K562 (cell line): Measurements from ENCODE around the gene HSPA13. TPM values are rescaled to one million over a fixed set of nuclear protein-coding genes. Genes with fewer than 3 reads are reported as not detected.

ENCODE experiments used
- EP400 ChIP-seq: fragments of 450-650 bp; IDR thresholded peaks from 2 replicates; pipeline ENCODE4 v1.6.1; 2017; ENCODE audit warnings: antibody characterized with exemption, mild to moderate bottlenecking, moderate library complexity
- NR2F6 ChIP-seq: fragments of 450-650 bp; formaldehyde crosslinking; IDR thresholded peaks from 2 replicates; pipeline ENCODE4 v1.4.0; 2020; ENCODE audit warnings: mild to moderate bottlenecking
- PHF8 ChIP-seq: fragments of 200-600 bp; sonication (generic); IDR thresholded peaks from 2 replicates; pipeline ENCODE4 v1.6.1; 2012; ENCODE audit warnings: mixed run types, mild to moderate bottlenecking, inconsistent platforms, low read length, moderate library complexity, borderline replicate concordance
- PRPF4 ChIP-seq: fragments of 200-400 bp; formaldehyde crosslinking; IDR thresholded peaks from one replicate; pipeline ENCODE4 v1.6.1; 2017; ENCODE audit warnings: low read length, low read depth, mild to moderate bottlenecking; ENCODE audit not compliant: insufficient read depth, poor library complexity, severe bottlenecking
- ZBTB17 ChIP-seq: fragments of 450-650 bp; formaldehyde crosslinking; IDR thresholded peaks from 2 replicates; pipeline ENCODE4 v1.4.0; 2020; ENCODE audit warnings: mild to moderate bottlenecking
- ZNF12 ChIP-seq: sonication (generic); formaldehyde crosslinking; IDR thresholded peaks from 2 replicates; pipeline ENCODE4 v1.4.0; 2020; ENCODE audit warnings: mild to moderate bottlenecking, missing genetic modification reagents
- polyA plus RNA-seq, 8 experiments: library from polyadenylated mRNA; depleted of rRNA in 4 of 8; stranded (reverse) in 5 of 8; unstranded in 3 of 8; fragments of >200 nt; fragmentation: Nextera tagmentation in 2 of 8; fragmentation: Illumina TruSeq in 1 of 8; extraction: Ambion mirVana in 2 of 8; extraction: Trizol in 1 of 8; gene quantifications; 2 replicates each; pipeline versions ENCODE4 v1.2.1 to v1.2.3, GENCODE V29; 2011 to 2014; ENCODE audit warnings: inconsistent platforms in 1 of 8, missing spikeins in 1 of 8
- total RNA-seq, 7 experiments: library from RNA; depleted of rRNA in 6 of 7; stranded (reverse); fragments of >200 nt in 6 of 7; fragmentation: Illumina TruSeq in 2 of 7; extraction: Trizol in 2 of 7; gene quantifications; 2 replicates each; pipeline versions ENCODE4 v1.2.1 to v1.2.3, GENCODE V29; 2011 to 2021; ENCODE audit warnings: low replicate concordance in 1 of 7
- TF ChIP-seq, protein P1 (sequence below): fragments of 450-650 bp; IDR thresholded peaks from 2 replicates; pipeline ENCODE4 v1.6.1; 2016; ENCODE audit warnings: mild to moderate bottlenecking, moderate library complexity
- TF ChIP-seq, protein P2 (sequence below): IDR thresholded peaks from 3 replicates; pipeline ENCODE4 v1.6.1; 2011; ENCODE audit warnings: borderline replicate concordance, mild to moderate bottlenecking; ENCODE audit not compliant: insufficient read length, insufficient read depth
- TF ChIP-seq, protein P3 (sequence below): fragments of 250-450 bp; sonication (Bioruptor Pico); IDR thresholded peaks from 2 replicates; pipeline ENCODE4 v1.4.0; 2020; ENCODE audit warnings: borderline replicate concordance
- TF ChIP-seq, protein P4 (sequence below): conservative IDR thresholded peaks from 2 replicates; pipeline ENCODE4 v1.6.1; 2011; ENCODE audit warnings: low read depth, mild to moderate bottlenecking, low read length; ENCODE audit not compliant: control insufficient read depth

Gene HSPA13
- total and polyA plus RNA-seq, 9 of the 15 experiments (the other 6 are each of a cell fraction or from before 2014, with no cell fraction given) = 12.5 to 28.8 (median 23.9) TPM

DNA sequence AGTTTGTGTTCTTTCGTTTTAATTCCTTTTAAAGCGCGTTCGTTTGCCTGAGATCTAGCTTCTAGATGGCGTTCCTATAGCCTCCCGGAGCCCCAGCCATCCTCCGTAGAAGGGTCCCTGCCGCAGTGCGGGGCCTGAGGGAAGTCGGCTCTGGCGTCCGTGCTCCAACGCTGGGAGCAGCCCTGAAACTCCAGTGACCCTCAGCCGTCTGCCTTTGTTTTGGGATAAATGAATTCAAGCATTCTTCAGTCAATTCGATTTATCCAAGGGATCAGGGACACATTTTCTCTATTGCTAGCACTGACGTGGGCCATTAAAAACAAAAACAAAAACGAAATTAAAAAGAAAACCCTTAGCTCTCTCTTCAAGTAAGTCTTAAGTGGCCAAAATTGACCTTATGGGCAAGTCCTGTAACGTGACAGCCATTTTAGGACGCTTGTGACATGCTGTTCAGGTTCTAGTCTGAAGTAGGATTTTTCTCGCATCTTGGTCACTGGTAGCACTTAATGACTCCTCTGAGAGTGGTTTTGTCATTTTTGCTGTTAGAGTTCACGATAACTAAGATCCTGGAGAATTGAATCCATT, 742 bp upstream of the HSPA13 start (continued):
- TF ChIP-seq, protein P1, sequence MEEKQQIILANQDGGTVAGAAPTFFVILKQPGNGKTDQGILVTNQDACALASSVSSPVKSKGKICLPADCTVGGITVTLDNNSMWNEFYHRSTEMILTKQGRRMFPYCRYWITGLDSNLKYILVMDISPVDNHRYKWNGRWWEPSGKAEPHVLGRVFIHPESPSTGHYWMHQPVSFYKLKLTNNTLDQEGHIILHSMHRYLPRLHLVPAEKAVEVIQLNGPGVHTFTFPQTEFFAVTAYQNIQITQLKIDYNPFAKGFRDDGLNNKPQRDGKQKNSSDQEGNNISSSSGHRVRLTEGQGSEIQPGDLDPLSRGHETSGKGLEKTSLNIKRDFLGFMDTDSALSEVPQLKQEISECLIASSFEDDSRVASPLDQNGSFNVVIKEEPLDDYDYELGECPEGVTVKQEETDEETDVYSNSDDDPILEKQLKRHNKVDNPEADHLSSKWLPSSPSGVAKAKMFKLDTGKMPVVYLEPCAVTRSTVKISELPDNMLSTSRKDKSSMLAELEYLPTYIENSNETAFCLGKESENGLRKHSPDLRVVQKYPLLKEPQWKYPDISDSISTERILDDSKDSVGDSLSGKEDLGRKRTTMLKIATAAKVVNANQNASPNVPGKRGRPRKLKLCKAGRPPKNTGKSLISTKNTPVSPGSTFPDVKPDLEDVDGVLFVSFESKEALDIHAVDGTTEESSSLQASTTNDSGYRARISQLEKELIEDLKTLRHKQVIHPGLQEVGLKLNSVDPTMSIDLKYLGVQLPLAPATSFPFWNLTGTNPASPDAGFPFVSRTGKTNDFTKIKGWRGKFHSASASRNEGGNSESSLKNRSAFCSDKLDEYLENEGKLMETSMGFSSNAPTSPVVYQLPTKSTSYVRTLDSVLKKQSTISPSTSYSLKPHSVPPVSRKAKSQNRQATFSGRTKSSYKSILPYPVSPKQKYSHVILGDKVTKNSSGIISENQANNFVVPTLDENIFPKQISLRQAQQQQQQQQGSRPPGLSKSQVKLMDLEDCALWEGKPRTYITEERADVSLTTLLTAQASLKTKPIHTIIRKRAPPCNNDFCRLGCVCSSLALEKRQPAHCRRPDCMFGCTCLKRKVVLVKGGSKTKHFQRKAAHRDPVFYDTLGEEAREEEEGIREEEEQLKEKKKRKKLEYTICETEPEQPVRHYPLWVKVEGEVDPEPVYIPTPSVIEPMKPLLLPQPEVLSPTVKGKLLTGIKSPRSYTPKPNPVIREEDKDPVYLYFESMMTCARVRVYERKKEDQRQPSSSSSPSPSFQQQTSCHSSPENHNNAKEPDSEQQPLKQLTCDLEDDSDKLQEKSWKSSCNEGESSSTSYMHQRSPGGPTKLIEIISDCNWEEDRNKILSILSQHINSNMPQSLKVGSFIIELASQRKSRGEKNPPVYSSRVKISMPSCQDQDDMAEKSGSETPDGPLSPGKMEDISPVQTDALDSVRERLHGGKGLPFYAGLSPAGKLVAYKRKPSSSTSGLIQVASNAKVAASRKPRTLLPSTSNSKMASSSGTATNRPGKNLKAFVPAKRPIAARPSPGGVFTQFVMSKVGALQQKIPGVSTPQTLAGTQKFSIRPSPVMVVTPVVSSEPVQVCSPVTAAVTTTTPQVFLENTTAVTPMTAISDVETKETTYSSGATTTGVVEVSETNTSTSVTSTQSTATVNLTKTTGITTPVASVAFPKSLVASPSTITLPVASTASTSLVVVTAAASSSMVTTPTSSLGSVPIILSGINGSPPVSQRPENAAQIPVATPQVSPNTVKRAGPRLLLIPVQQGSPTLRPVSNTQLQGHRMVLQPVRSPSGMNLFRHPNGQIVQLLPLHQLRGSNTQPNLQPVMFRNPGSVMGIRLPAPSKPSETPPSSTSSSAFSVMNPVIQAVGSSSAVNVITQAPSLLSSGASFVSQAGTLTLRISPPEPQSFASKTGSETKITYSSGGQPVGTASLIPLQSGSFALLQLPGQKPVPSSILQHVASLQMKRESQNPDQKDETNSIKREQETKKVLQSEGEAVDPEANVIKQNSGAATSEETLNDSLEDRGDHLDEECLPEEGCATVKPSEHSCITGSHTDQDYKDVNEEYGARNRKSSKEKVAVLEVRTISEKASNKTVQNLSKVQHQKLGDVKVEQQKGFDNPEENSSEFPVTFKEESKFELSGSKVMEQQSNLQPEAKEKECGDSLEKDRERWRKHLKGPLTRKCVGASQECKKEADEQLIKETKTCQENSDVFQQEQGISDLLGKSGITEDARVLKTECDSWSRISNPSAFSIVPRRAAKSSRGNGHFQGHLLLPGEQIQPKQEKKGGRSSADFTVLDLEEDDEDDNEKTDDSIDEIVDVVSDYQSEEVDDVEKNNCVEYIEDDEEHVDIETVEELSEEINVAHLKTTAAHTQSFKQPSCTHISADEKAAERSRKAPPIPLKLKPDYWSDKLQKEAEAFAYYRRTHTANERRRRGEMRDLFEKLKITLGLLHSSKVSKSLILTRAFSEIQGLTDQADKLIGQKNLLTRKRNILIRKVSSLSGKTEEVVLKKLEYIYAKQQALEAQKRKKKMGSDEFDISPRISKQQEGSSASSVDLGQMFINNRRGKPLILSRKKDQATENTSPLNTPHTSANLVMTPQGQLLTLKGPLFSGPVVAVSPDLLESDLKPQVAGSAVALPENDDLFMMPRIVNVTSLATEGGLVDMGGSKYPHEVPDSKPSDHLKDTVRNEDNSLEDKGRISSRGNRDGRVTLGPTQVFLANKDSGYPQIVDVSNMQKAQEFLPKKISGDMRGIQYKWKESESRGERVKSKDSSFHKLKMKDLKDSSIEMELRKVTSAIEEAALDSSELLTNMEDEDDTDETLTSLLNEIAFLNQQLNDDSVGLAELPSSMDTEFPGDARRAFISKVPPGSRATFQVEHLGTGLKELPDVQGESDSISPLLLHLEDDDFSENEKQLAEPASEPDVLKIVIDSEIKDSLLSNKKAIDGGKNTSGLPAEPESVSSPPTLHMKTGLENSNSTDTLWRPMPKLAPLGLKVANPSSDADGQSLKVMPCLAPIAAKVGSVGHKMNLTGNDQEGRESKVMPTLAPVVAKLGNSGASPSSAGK = peak; percentile 15; the same call in 1 of the 2 replicates
- TF ChIP-seq PRPF4 (no peak), ZNF12 (no peak), ZBTB17 (CRISPR knock-in tag) (0 out of 2 replicates have a peak, but pooled peaks have one; percentile 2), NR2F6 (CRISPR knock-in tag) (0 out of 2 replicates have a peak, but pooled peaks have one; percentile 60), EP400 (0 out of 2 replicates have a peak, but pooled peaks have one; percentile 30), PHF8 (peak; percentile 64)
- TF ChIP-seq, protein P2, sequence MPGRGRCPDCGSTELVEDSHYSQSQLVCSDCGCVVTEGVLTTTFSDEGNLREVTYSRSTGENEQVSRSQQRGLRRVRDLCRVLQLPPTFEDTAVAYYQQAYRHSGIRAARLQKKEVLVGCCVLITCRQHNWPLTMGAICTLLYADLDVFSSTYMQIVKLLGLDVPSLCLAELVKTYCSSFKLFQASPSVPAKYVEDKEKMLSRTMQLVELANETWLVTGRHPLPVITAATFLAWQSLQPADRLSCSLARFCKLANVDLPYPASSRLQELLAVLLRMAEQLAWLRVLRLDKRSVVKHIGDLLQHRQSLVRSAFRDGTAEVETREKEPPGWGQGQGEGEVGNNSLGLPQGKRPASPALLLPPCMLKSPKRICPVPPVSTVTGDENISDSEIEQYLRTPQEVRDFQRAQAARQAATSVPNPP = no peak
- TF ChIP-seq, protein P3, sequence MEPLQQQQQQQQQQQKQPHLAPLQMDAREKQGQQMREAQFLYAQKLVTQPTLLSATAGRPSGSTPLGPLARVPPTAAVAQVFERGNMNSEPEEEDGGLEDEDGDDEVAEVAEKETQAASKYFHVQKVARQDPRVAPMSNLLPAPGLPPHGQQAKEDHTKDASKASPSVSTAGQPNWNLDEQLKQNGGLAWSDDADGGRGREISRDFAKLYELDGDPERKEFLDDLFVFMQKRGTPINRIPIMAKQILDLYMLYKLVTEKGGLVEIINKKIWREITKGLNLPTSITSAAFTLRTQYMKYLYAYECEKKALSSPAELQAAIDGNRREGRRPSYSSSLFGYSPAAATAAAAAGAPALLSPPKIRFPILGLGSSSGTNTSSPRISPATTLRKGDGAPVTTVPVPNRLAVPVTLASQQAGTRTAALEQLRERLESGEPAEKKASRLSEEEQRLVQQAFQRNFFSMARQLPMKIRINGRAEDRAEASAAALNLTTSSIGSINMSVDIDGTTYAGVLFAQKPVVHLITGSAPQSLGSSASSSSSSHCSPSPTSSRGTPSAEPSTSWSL (CRISPR knock-in tag) = 0 out of 2 replicates have a peak, but pooled peaks have one; percentile 53
- TF ChIP-seq, protein P4, sequence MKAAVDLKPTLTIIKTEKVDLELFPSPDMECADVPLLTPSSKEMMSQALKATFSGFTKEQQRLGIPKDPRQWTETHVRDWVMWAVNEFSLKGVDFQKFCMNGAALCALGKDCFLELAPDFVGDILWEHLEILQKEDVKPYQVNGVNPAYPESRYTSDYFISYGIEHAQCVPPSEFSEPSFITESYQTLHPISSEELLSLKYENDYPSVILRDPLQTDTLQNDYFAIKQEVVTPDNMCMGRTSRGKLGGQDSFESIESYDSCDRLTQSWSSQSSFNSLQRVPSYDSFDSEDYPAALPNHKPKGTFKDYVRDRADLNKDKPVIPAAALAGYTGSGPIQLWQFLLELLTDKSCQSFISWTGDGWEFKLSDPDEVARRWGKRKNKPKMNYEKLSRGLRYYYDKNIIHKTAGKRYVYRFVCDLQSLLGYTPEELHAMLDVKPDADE = no peak
